GM18861 (cell line): Measurements from ENCODE around the gene BPIFB3.
"Not testable (repeated sequence)": the region's sequence is repeated elsewhere in the genome, so short reads cannot be mapped to it uniquely, and the experiment has no call there.

Experiments
- ATAC-seq: cut with Tn5 transposase; IDR thresholded peaks from one replicate; pipeline ENCODE4 v1.9.1; 2021; ENCODE audit not compliant: unreplicated experiment

BPIFB3 gene

GRCh38 chr20:33112547-33113386, 59.1 kb downstream of the BPIFB3 start:
- ATAC-seq = no peak

- ATAC-seq = no peak
Observed at GRCh38 chr20:33113387-33113908, 59.7 kb downstream of the BPIFB3 start.

- not testable (repeated sequence) for ATAC-seq
Observed at GRCh38 chr20:33115501-33115900, 61.8 kb downstream of the BPIFB3 start.

- no peak for ATAC-seq
Observed at GRCh38 chr20:33119725-33120720, 66.3 kb downstream of the BPIFB3 start.

GRCh38 chr20:33120934-33121333, 67.2 kb downstream of the BPIFB3 start:
- no peak for ATAC-seq

- ATAC-seq = not testable (repeated sequence)
Observed at GRCh38 chr20:33122297-33122696, 68.6 kb downstream of the BPIFB3 start.
